ENCODE measurements around the gene TMEM140. TPM values are rescaled to one million over a fixed set of nuclear protein-coding genes. Genes with fewer than 3 reads are reported as not detected.

The TMEM140 gene
- total RNA-seq, 1 donor from 2014 or later, result 2.9 TPM

DNA sequence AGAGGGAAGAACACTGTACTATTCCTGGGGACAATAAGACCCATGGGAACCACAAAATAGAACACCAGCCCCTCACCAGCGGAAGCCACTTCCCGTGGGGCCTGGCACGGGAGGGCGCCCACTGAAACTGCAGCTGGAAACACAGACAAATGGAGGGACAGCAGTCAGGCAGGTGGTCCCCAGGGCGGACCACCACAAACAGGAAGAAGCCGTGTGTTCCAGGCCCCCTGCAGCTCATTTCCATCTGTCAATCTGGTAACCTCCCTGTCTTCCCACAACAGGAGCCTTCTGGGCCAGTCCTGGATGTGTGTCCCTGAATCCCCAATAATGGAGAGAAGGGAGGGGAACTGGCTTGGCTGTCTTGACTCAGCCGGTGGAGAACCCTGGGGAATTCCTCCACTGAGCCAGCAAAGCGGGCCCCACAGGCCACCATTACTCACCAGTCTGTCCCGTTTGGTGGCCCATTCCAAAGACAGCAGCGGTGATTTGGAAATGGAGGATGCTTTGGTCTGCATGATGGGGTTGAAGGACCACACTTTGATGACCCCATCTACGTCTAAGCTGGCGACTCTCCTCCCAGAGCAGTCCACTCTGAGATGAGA lies 46.7 kb downstream of the TMEM140 start:
- no peak for DNase-seq (ENCODE audit: low spot score)
- no peak overlapping the region for H3K27ac Mint-ChIP-seq
- H3K27me3 Mint-ChIP-seq (ENCODE audit: insufficient read depth), result no peaks in the 10 kb centered on the region
- H3K4me3 Mint-ChIP-seq, result no peak overlapping the region
- peaks cover 11% of the 10 kb centered on the region for H3K4me1 Mint-ChIP-seq (ENCODE audit: low read depth)
- no peaks in the 10 kb centered on the region for H3K9me3 Mint-ChIP-seq
- intact Hi-C loops (cut with micrococcal nuclease), result no loop called here
- peaks cover 45% of the 10 kb centered on the region for H3K36me3 Mint-ChIP-seq (ENCODE audit: low read depth)

DNA sequence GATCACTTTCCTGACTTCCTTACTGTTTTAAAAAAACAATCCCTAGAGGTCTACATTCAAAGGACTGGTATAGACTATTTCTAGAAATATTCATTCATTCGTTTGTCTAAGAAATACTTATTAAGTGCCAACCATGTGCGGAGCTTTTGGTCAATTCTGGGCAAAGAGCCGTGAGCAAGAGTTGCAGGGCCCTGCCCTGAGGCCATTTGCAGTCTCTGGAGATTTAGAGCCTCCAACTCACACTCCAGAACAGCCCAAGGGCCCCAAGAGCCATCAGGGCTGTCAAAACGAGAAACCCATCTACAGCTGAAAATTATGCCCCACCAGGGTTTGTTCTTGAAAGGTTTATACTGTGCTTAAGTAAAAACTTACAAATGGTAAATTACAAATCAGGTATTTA lies 47.3 kb downstream of the TMEM140 start:
- no peak overlapping the region for H3K4me3 Mint-ChIP-seq
- no peaks in the 10 kb centered on the region for H3K27me3 Mint-ChIP-seq (ENCODE audit: insufficient read depth)
- H3K36me3 Mint-ChIP-seq (ENCODE audit: low read depth), result peaks cover 45% of the 10 kb centered on the region
- intact Hi-C loops (cut with micrococcal nuclease), result no loop called here
- H3K9me3 Mint-ChIP-seq, result no peaks in the 10 kb centered on the region
- H3K4me1 Mint-ChIP-seq (ENCODE audit: low read depth), result peaks cover 11% of the 10 kb centered on the region
- no peak overlapping the region for H3K27ac Mint-ChIP-seq
- no peak for DNase-seq (ENCODE audit: low spot score)

DNA sequence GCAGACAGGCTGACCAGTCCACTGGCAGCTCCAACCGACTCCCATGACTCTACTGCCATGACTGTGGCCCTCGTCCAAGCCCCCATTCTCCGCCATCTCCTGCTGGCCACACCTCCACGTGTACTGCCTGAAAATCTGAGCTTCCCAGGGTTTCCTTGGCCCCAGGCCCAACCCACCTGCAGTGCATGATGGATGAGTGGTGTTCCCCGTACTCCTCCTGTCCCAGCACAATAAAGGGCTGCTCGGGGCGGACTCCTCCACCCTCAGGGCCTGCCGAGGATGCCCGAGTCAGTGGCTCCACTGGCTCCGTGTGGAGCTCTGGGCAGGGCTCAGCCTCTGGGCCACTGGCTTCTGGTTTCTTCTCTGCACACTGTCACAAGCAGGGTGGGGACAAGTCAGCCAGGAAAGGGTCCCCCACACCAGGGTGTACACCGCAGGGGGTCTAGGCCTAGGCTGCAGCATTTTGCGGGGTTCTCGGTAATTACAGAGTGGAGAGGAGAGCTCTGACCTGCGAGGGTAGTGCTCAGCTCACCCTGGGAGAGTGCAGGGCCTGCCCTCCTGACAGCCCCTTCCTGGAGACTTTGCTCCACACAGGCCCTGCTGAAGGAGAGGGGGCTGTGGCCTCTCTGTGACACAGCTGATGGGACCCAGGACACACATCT lies 48.2 kb downstream of the TMEM140 start:
- peaks cover 36% of the 10 kb centered on the region for H3K36me3 Mint-ChIP-seq (ENCODE audit: low read depth)
- H3K9me3 Mint-ChIP-seq, result no peaks in the 10 kb centered on the region
- intact Hi-C loops (cut with micrococcal nuclease), result no loop called here
- DNase-seq (ENCODE audit: low spot score), result no peak
- no peaks in the 10 kb centered on the region for H3K27me3 Mint-ChIP-seq (ENCODE audit: insufficient read depth)
- H3K4me3 Mint-ChIP-seq, result no peak overlapping the region
- H3K27ac Mint-ChIP-seq, result no peak overlapping the region
- peaks cover 11% of the 10 kb centered on the region for H3K4me1 Mint-ChIP-seq (ENCODE audit: low read depth)

DNA sequence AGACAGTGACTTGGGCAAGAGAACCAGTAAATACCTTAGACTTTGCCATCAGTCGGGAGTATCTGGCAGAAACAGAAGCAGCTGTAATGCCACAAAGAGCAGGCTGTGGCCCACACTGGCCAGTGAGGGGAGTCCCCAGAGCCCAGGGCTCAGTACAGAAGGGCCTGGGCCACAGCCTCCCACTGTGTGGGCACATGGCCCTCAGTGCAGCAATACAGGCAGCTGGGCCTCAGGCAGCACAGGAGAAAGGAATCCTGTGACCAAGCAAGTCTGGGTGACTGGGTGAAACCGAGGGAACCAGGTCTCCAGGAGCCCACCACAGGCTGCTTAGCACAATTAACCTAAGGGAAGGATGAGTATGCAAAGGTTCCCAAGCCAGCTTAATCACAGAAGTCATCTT lies 49.5 kb downstream of the TMEM140 start:
- DNase-seq (ENCODE audit: low spot score), result no peak
- Mint-ChIP-seq H3K9me3 (no peaks in the 10 kb centered on the region), H3K4me3 (no peak overlapping the region), H3K27ac (no peak overlapping the region), H3K27me3 (ENCODE audit: insufficient read depth) (no peaks in the 10 kb centered on the region), H3K4me1 (ENCODE audit: low read depth) (peaks cover 13% of the 10 kb centered on the region), H3K36me3 (ENCODE audit: low read depth) (peaks cover 36% of the 10 kb centered on the region)
- intact Hi-C loops (cut with micrococcal nuclease), result no loop called here

DNA sequence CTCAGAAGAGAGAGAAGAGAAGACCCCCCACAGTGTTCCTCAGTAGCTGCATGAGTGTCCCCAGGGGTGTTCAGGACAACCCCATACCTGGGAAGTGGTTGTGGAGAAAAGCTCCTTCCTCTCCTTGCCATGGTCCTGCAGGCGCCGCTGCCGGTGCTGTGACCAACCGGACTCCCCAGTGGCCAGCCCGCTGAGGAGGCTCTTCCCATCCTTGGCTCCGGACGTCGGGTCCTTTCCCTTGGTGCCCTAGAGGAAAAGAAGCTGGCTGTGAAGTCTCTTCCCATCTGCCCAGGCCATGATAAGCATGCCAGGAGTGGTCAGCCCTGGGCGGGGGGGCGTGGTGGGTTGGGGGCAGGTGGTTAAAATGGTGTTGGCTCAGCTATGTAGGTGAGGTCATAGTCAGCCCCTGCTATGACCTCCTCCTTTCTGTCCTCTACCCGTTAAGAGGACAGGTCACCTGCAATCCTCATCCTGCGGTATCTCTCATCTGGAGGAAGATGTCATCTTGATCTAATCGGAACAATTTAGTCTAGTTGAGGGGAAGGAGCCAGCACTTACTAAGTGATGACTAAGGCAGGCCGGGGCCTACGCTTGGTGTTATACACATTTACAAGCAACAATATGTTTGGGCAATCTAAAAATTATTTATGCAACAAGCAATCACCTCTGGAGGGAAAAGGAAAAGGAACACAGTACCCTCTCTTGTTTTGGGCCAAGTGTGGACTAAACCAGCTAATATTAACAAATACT lies 50.2 kb downstream of the TMEM140 start:
- DNase-seq (ENCODE audit: low spot score), result no peak
- no peaks in the 10 kb centered on the region for H3K27me3 Mint-ChIP-seq (ENCODE audit: insufficient read depth)
- H3K36me3 Mint-ChIP-seq (ENCODE audit: low read depth), result peaks cover 36% of the 10 kb centered on the region
- no peaks in the 10 kb centered on the region for H3K9me3 Mint-ChIP-seq
- peaks cover 19% of the 10 kb centered on the region for H3K4me1 Mint-ChIP-seq (ENCODE audit: low read depth)
- H3K4me3 Mint-ChIP-seq, result no peak overlapping the region
- peak overlapping the region; percentile 12 for H3K27ac Mint-ChIP-seq
- intact Hi-C loops (cut with micrococcal nuclease), result no loop called here

DNA sequence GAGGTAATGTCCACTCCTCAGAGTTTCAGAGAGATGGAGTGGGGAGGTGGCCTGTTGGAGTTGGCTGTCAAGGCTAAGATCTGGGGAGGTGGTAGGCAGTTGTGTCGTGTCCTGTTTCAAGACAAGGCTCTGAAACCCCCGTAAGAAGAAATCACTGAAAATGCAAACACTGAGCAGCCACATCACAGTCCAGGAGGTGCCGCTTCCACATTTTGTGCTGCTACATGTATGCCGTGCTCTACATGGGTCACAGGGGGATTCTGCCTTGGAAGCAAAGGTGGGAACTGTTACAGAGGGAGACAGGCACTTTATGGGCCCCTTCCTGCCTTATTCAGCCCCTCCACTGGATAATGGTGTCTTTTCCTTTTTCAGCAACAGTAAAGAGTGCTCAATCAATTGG lies 51.6 kb downstream of the TMEM140 start:
- peaks cover 37% of the 10 kb centered on the region for H3K36me3 Mint-ChIP-seq (ENCODE audit: low read depth)
- intact Hi-C loops (cut with micrococcal nuclease), result loop anchor here (1.0 kb wide), 1 partner anchor 12 kb away; the partner anchor contains the start of gene WDR91
- DNase-seq (ENCODE audit: low spot score), result no peak
- H3K9me3 Mint-ChIP-seq, result no peaks in the 10 kb centered on the region
- no peaks in the 10 kb centered on the region for H3K27me3 Mint-ChIP-seq (ENCODE audit: insufficient read depth)
- no peak overlapping the region for H3K27ac Mint-ChIP-seq
- H3K4me1 Mint-ChIP-seq (ENCODE audit: low read depth), result peaks cover 27% of the 10 kb centered on the region
- no peak overlapping the region for H3K4me3 Mint-ChIP-seq

DNA sequence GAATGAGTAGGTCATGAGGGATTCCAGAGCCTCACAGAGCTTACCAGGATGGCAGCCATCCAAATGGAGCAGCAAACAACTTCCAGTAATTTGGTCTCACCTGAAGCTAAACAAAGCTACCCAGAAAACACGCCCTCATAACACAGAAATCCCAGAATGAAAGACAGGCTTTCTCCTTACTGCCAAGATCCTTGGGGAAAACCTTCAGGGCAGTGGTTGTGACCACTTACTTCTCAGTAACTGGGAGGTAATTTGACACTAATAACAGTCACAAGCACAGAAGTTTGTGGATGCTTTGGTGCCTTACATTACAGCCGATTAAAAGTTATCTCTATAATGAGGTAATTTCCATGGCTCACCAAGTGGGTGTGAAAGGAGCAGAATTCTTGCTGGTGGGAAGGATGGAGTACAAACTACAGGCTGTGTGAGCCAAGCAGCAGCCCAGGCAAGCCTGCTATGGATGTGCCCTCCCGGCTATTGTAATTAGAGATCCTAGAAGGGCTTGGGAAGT lies 53.0 kb downstream of the TMEM140 start:
- H3K36me3 Mint-ChIP-seq (ENCODE audit: low read depth), result peaks cover 42% of the 10 kb centered on the region
- no peak overlapping the region for H3K27ac Mint-ChIP-seq
- H3K4me1 Mint-ChIP-seq (ENCODE audit: low read depth), result peaks cover 32% of the 10 kb centered on the region
- no peaks in the 10 kb centered on the region for H3K9me3 Mint-ChIP-seq
- H3K27me3 Mint-ChIP-seq (ENCODE audit: insufficient read depth), result no peaks in the 10 kb centered on the region
- no peak overlapping the region for H3K4me3 Mint-ChIP-seq
- no peak for DNase-seq (ENCODE audit: low spot score)
- intact Hi-C loops (cut with micrococcal nuclease), result no loop called here

DNA sequence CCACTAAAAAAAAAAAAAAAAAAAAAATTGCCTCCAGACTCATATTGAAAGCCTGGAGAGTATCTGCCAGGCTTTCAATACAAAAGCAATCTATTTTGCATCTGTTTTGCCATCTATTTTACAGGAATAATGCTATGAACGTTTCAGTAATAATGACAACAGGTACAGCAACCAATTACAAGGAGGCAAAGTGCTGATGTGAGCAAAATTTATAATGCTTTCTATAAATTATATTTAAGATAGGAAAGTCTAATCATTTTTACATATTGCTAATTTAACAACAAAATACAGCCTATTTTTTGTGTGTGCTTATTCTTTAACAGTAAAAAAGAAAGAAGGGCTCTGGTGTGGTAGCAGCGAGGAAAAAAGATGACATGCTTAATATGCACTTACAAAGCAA lies 53.5 kb downstream of the TMEM140 start:
- intact Hi-C loops (cut with micrococcal nuclease), result no loop called here
- no peaks in the 10 kb centered on the region for H3K27me3 Mint-ChIP-seq (ENCODE audit: insufficient read depth)
- H3K4me3 Mint-ChIP-seq, result no peak overlapping the region
- no peak overlapping the region for H3K27ac Mint-ChIP-seq
- peaks cover 35% of the 10 kb centered on the region for H3K4me1 Mint-ChIP-seq (ENCODE audit: low read depth)
- peaks cover 42% of the 10 kb centered on the region for H3K36me3 Mint-ChIP-seq (ENCODE audit: low read depth)
- DNase-seq (ENCODE audit: low spot score), result no peak
- H3K9me3 Mint-ChIP-seq, result no peaks in the 10 kb centered on the region

DNA sequence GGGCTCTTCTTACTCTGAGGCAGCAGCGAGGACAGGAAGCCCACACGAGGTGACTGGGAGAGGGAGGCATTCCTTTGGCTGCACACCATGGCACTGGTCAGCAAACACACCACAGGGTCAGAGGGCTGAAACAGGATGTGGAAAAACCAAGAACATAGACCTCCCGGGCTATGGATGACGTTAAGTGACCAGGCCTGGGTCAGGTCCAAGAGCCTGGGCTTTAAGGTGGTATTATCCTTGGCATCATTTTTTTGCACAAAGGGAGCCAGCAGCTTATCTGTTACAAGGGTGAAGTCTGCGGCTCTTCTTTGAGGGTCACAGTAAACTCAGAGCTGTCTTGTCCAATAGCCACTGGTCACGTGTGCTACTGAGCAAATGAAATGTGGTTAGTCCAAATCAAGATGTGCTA lies 56.5 kb downstream of the TMEM140 start:
- Mint-ChIP-seq H3K4me1 (ENCODE audit: low read depth) (peaks cover 51% of the 10 kb centered on the region), H3K27me3 (ENCODE audit: insufficient read depth) (no peaks in the 10 kb centered on the region), H3K4me3 (no peak overlapping the region), H3K9me3 (no peaks in the 10 kb centered on the region), H3K27ac (no peak overlapping the region), H3K36me3 (ENCODE audit: low read depth) (peaks cover 47% of the 10 kb centered on the region)
- DNase-seq (ENCODE audit: low spot score), result no peak
- intact Hi-C loops (cut with micrococcal nuclease), result no loop called here

DNA sequence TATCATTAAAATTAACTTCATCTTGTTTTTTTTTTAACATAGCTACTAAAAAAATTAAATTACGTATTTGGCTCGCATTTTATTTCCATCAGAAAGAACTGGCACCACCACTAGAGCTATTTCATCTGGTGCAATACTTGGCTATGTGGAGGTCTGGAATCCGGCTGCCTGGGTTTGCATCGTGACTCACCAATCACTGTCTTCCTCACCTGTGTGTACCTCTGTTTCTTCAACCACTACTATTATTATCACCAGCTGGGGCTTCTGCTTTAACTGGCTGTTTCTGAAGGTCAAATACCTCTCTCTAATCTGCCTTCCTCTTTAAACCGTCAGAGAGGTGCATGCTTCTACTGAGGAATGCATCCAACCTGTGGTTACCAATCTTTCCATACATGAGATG lies 57.0 kb downstream of the TMEM140 start:
- no peaks in the 10 kb centered on the region for H3K9me3 Mint-ChIP-seq
- H3K36me3 Mint-ChIP-seq (ENCODE audit: low read depth), result peaks cover 46% of the 10 kb centered on the region
- peaks cover 56% of the 10 kb centered on the region for H3K4me1 Mint-ChIP-seq (ENCODE audit: low read depth)
- H3K4me3 Mint-ChIP-seq, result no peak overlapping the region
- DNase-seq (ENCODE audit: low spot score), result no peak
- no peaks in the 10 kb centered on the region for H3K27me3 Mint-ChIP-seq (ENCODE audit: insufficient read depth)
- intact Hi-C loops (cut with micrococcal nuclease), result no loop called here
- H3K27ac Mint-ChIP-seq, result no peak overlapping the region

DNA sequence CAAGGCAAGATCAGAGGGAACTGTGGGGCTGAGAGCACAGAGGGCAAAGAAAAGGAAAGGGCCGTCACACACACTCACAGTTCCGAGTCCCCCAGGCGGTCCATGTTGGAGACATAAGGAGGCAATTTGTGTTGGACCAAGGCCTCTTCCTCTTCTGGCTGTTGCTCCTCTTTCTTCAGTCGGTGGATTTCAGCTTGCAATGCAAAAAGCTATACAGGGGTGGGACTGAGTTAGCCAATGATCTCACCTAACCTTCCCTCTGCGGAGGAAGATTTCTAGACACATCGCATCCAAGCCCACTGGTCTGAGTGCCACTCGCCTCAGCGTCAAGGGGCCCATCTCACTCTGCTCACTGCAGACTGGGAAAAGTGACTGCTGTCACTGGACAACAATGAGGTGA lies 58.0 kb downstream of the TMEM140 start:
- no peak for DNase-seq (ENCODE audit: low spot score)
- Mint-ChIP-seq H3K36me3 (ENCODE audit: low read depth) (peaks cover 46% of the 10 kb centered on the region), H3K4me3 (no peak overlapping the region), H3K9me3 (no peaks in the 10 kb centered on the region), H3K4me1 (ENCODE audit: low read depth) (peaks cover 66% of the 10 kb centered on the region), H3K27me3 (ENCODE audit: insufficient read depth) (no peaks in the 10 kb centered on the region), H3K27ac (no peak overlapping the region)
- intact Hi-C loops (cut with micrococcal nuclease), result no loop called here

DNA sequence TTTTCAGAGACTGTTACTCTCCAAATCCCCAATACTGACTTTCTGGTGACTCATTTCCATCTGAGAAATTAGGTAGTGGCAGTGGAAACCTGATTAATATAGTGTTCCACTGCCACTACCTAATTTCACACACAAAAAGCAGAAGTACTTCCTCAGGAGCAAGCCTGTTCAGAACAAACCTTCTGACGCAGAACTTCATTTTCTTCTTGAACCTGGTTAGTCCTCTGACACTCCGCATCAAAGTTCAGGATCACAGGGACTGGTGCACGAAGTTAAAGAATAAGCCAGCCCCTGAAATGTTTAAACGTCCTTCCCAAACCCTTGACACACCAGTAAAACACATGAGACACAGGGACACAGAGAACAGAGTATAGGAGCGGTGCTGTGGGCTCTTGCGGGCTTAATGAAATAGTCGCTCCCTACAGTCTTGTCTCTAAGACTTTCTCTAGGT lies 59.1 kb downstream of the TMEM140 start:
- Mint-ChIP-seq H3K27ac (no peak overlapping the region), H3K27me3 (ENCODE audit: insufficient read depth) (no peaks in the 10 kb centered on the region), H3K9me3 (no peaks in the 10 kb centered on the region), H3K36me3 (ENCODE audit: low read depth) (peaks cover 42% of the 10 kb centered on the region), H3K4me3 (no peak overlapping the region), H3K4me1 (ENCODE audit: low read depth) (peaks cover 70% of the 10 kb centered on the region)
- no peak for DNase-seq (ENCODE audit: low spot score)
- intact Hi-C loops (cut with micrococcal nuclease), result no loop called here
